BLaER1 (cell line): Measurements from ENCODE around the gene CTU2.

ENCODE experiments used
- H3K27ac ChIP-seq: shearing (Covaris generic); formaldehyde crosslinking; 2 replicates; pipeline ENCODE4 v1.8.1; 2022
- H3K27me3 ChIP-seq: shearing (Covaris generic); formaldehyde crosslinking; 2 replicates; pipeline ENCODE4 v1.8.1; 2022
- H3K36me3 ChIP-seq: shearing (Covaris generic); formaldehyde crosslinking; 2 replicates; pipeline ENCODE4 v1.8.1; 2022
- H3K4me1 ChIP-seq: shearing (Covaris generic); formaldehyde crosslinking; 2 replicates; pipeline ENCODE4 v1.8.1; 2022
- H3K4me2 ChIP-seq: shearing (Covaris generic); formaldehyde crosslinking; 2 replicates; pipeline ENCODE4 v1.8.1; 2022
- H3K4me3 ChIP-seq: shearing (Covaris generic); formaldehyde crosslinking; 2 replicates; pipeline ENCODE4 v1.8.1; 2022
- H3K9ac ChIP-seq: shearing (Covaris generic); formaldehyde crosslinking; 2 replicates; pipeline ENCODE4 v1.8.1; 2022
- H3K9me3 ChIP-seq: shearing (Covaris generic); formaldehyde crosslinking; 2 replicates; pipeline ENCODE4 v1.8.1; 2022
- H4K20me1 ChIP-seq: shearing (Covaris generic); formaldehyde crosslinking; 2 replicates; pipeline ENCODE4 v1.8.1; 2022
- Cebpa-rat ChIP-seq: shearing (Covaris generic); IDR thresholded peaks from 2 replicates; pipeline ENCODE4 v1.8.1; 2022

The CTU2 gene

GRCh38 chr16:88740727-88741055, 34.4 kb downstream of the CTU2 start:
- Histone ChIP-seq H3K27me3 (no peaks in the 10 kb centered on the region), H3K9me3 (no peaks in the 10 kb centered on the region), H3K36me3 (peaks cover 69% of the 10 kb centered on the region), H4K20me1 (peaks cover 97% of the 10 kb centered on the region), H3K4me1 (peaks cover 87% of the 10 kb centered on the region), H3K4me2 (peak overlapping the region; percentile 24; the same call in 1 of the 2 replicates), H3K4me3 (no peak overlapping the region), H3K27ac (peak overlapping the region; percentile 30; the same call in 1 of the 2 replicates), H3K9ac (peak overlapping the region; percentile 38; the same call in 1 of the 2 replicates)
- TF ChIP-seq Cebpa-rat, result no peak

- Histone ChIP-seq H3K27me3 (no peaks in the 10 kb centered on the region), H4K20me1 (peaks cover 98% of the 10 kb centered on the region), H3K36me3 (peaks cover 62% of the 10 kb centered on the region), H3K4me3 (no peak overlapping the region), H3K4me1 (peaks cover 94% of the 10 kb centered on the region), H3K4me2 (no peak overlapping the region), H3K27ac (0 out of 2 replicates have a peak overlapping the region, but pooled peaks have one; percentile 30), H3K9ac (0 out of 2 replicates have a peak overlapping the region, but pooled peaks have one; percentile 38), H3K9me3 (no peaks in the 10 kb centered on the region)
- no peak for TF ChIP-seq Cebpa-rat
These were observed 35.1 kb downstream of the CTU2 start for GRCh38 chr16:88741368-88741767.

- Histone ChIP-seq H3K27me3 (no peaks in the 10 kb centered on the region), H4K20me1 (peaks cover 100% of the 10 kb centered on the region), H3K27ac (no peak overlapping the region), H3K4me1 (peaks cover 98% of the 10 kb centered on the region), H3K4me2 (peak overlapping the region; percentile 88), H3K4me3 (no peak overlapping the region), H3K36me3 (peaks cover 57% of the 10 kb centered on the region), H3K9me3 (no peaks in the 10 kb centered on the region), H3K9ac (no peak overlapping the region)
- TF ChIP-seq Cebpa-rat, result no peak
These were observed 36.7 kb downstream of the CTU2 start for GRCh38 chr16:88742896-88743605.

GRCh38 chr16:88743693-88744576, 37.6 kb downstream of the CTU2 start:
- Histone ChIP-seq H3K9ac (peak overlapping the region; percentile 51; the same call in 1 of the 2 replicates), H3K9me3 (no peaks in the 10 kb centered on the region), H4K20me1 (peaks cover 100% of the 10 kb centered on the region), H3K4me3 (no peak overlapping the region), H3K4me1 (peaks cover 98% of the 10 kb centered on the region), H3K27me3 (no peaks in the 10 kb centered on the region), H3K27ac (peak overlapping the region; percentile 49), H3K4me2 (peak overlapping the region; percentile 88), H3K36me3 (peaks cover 60% of the 10 kb centered on the region)
- no peak for TF ChIP-seq Cebpa-rat

GRCh38 chr16:88744577-88745521, 38.5 kb downstream of the CTU2 start:
- peak overlapping the region; percentile 65; the same call in 1 of the 2 replicates for H3K9ac ChIP-seq
- TF ChIP-seq Cebpa-rat, result no peak
- peaks cover 95% of the 10 kb centered on the region for H3K4me1 ChIP-seq
- peaks cover 98% of the 10 kb centered on the region for H4K20me1 ChIP-seq
- peak overlapping the region; percentile 25; the same call in 1 of the 2 replicates for H3K4me3 ChIP-seq
- H3K27ac ChIP-seq, result peak overlapping the region; percentile 65
- H3K27me3 ChIP-seq, result no peaks in the 10 kb centered on the region
- H3K9me3 ChIP-seq, result no peaks in the 10 kb centered on the region
- H3K36me3 ChIP-seq, result peaks cover 58% of the 10 kb centered on the region
- H3K4me2 ChIP-seq, result peak overlapping the region; percentile 88

- Histone ChIP-seq H3K36me3 (peaks cover 48% of the 10 kb centered on the region), H3K4me2 (peak overlapping the region; percentile 88), H3K4me1 (peaks cover 93% of the 10 kb centered on the region), H3K27me3 (no peaks in the 10 kb centered on the region), H3K9ac (peak overlapping the region; percentile 17; the same call in 1 of the 2 replicates), H4K20me1 (peaks cover 98% of the 10 kb centered on the region), H3K27ac (peak overlapping the region; percentile 41), H3K9me3 (no peaks in the 10 kb centered on the region), H3K4me3 (no peak overlapping the region)
- TF ChIP-seq Cebpa-rat, result no peak
These were observed 40.2 kb downstream of the CTU2 start for GRCh38 chr16:88746506-88746905.

- Histone ChIP-seq H3K9me3 (no peaks in the 10 kb centered on the region), H3K9ac (no peak overlapping the region), H3K27ac (no peak overlapping the region), H3K4me3 (no peak overlapping the region), H3K4me1 (peaks cover 94% of the 10 kb centered on the region), H3K4me2 (peak overlapping the region; percentile 88), H4K20me1 (peaks cover 98% of the 10 kb centered on the region), H3K27me3 (no peaks in the 10 kb centered on the region), H3K36me3 (peaks cover 47% of the 10 kb centered on the region)
- no peak for TF ChIP-seq Cebpa-rat
These were observed 41.4 kb downstream of the CTU2 start for GRCh38 chr16:88747588-88748301.

GRCh38 chr16:88748364-88748763, 42.1 kb downstream of the CTU2 start:
- Histone ChIP-seq H3K27me3 (no peaks in the 10 kb centered on the region), H3K4me2 (peak overlapping the region; percentile 88), H3K9ac (no peak overlapping the region), H3K4me3 (no peak overlapping the region), H3K9me3 (no peaks in the 10 kb centered on the region), H4K20me1 (peaks cover 95% of the 10 kb centered on the region), H3K27ac (no peak overlapping the region), H3K36me3 (peaks cover 42% of the 10 kb centered on the region), H3K4me1 (peaks cover 89% of the 10 kb centered on the region)
- no peak for TF ChIP-seq Cebpa-rat
